HFFc6 (cell line): Measurements from ENCODE around the gene RPS8. TPM values are rescaled to one million over a fixed set of nuclear protein-coding genes. Genes with fewer than 3 reads are reported as not detected.

Source experiments
- DNase-seq: peaks from one replicate; pipeline ENCODE4 v3.0.0-alpha.2; 2018
- H3K27ac Mint-ChIP-seq: 2 replicates; pipeline ENCODE4 v1.8.0; 2020; ENCODE audit warnings: mild to moderate bottlenecking, mixed read lengths
- H3K27me3 Mint-ChIP-seq: 2 replicates; pipeline ENCODE4 v1.8.0; 2021; ENCODE audit warnings: mild to moderate bottlenecking, moderate library complexity, mixed read lengths; ENCODE audit not compliant: insufficient read depth
- H3K36me3 Mint-ChIP-seq: 2 replicates; pipeline ENCODE4 v1.8.0; 2021; ENCODE audit warnings: low read depth, mixed read lengths
- H3K4me1 Mint-ChIP-seq: 2 replicates; pipeline ENCODE4 v1.8.0; 2020; ENCODE audit warnings: low read depth, mixed read lengths
- H3K4me3 Mint-ChIP-seq: 2 replicates; pipeline ENCODE4 v1.8.0; 2020; ENCODE audit warnings: mild to moderate bottlenecking, moderate library complexity, mixed read lengths
- H3K9me3 Mint-ChIP-seq: 2 replicates; pipeline ENCODE4 v1.8.0; 2020; ENCODE audit warnings: mild to moderate bottlenecking, mixed read lengths
- CTCF ChIP-seq: fragments of 200-600 bp; sonication (generic); IDR thresholded peaks from 2 replicates; pipeline ENCODE4 v1.5.0; 2021; ENCODE audit warnings: antibody characterized with exemption, mild to moderate bottlenecking
- total RNA-seq, 6 experiments: library from RNA; stranded (reverse); fragmentation: NEBNext Ultra II Directional; extraction: Animal tissue kit (Norgen Biotek cat#: 25700); gene quantifications; 2 replicates in 1 of 6; 3 replicates in 5 of 6; pipeline ENCODE4 v1.2.3, GENCODE V29; 2021

The RPS8 gene
- total RNA-seq, 6 experiments from 2014 or later: 1,518 to 1,745 (median 1,633) TPM

GRCh38 chr1:44826375-44827196 lies 51.2 kb downstream of the RPS8 start:
- no peak overlapping the region for H3K4me3 Mint-ChIP-seq
- H3K9me3 Mint-ChIP-seq: peaks cover 5% of the 10 kb centered on the region; the same call in 1 of the 2 replicates
- no peaks in the 10 kb centered on the region for H3K36me3 Mint-ChIP-seq
- peaks cover 5% of the 10 kb centered on the region for H3K27me3 Mint-ChIP-seq
- TF ChIP-seq CTCF: no peak
- no peaks in the 10 kb centered on the region for H3K4me1 Mint-ChIP-seq
- no peak overlapping the region for H3K27ac Mint-ChIP-seq
- DNase-seq: no peak

GRCh38 chr1:44827197-44828002 lies 52.1 kb downstream of the RPS8 start:
- no peak overlapping the region for H3K27ac Mint-ChIP-seq
- H3K4me3 Mint-ChIP-seq: no peak overlapping the region
- H3K9me3 Mint-ChIP-seq: peaks cover 5% of the 10 kb centered on the region; the same call in 1 of the 2 replicates

GRCh38 chr1:44828003-44828651 lies 52.8 kb downstream of the RPS8 start:
- peaks cover 5% of the 10 kb centered on the region; the same call in 1 of the 2 replicates for H3K9me3 Mint-ChIP-seq
- no peak overlapping the region for H3K4me3 Mint-ChIP-seq
- DNase-seq: no peak
- no peak for TF ChIP-seq CTCF
- no peaks in the 10 kb centered on the region for H3K36me3 Mint-ChIP-seq
- no peaks in the 10 kb centered on the region for H3K4me1 Mint-ChIP-seq
- H3K27ac Mint-ChIP-seq: no peak overlapping the region
- peaks cover 2% of the 10 kb centered on the region for H3K27me3 Mint-ChIP-seq

More at GRCh38 chr1:44827197-44828002, 52.1 kb downstream of the RPS8 start:
- Mint-ChIP-seq H3K36me3 (no peaks in the 10 kb centered on the region), H3K27me3 (peaks cover 5% of the 10 kb centered on the region), H3K4me1 (no peaks in the 10 kb centered on the region)
- DNase-seq: no peak
- TF ChIP-seq CTCF: no peak

Other genes starting within 250 kb of the RPS8 start
- 1 to 10 TPM; 3.2 to 5.0 (median 4.4) TPM for gene TMEM53, start 101.1 kb upstream of the RPS8 start, total RNA-seq
- gene ARMH1, start 100.8 kb upstream of the RPS8 start, total RNA-seq: under 1 TPM in 4 of 6 experiments, not detected in 2; 0.14 to 0.41 (median 0.32) TPM
- not detected for gene RNU5D-1, start 44.4 kb upstream of the RPS8 start, total RNA-seq
- gene KIF2C, start 35.7 kb upstream of the RPS8 start, total RNA-seq: 10 to 100 TPM; 15.6 to 48.5 (median 43.3) TPM
- gene BEST4, start 12.6 kb downstream of the RPS8 start, total RNA-seq: under 1 TPM; 0.09 to 0.23 (median 0.12) TPM
- gene PLK3, start 24.8 kb downstream of the RPS8 start, total RNA-seq: 10 to 100 TPM; 37.1 to 44.6 (median 39.2) TPM
- gene DYNLT4, start 31.8 kb downstream of the RPS8 start, total RNA-seq: under 1 TPM in 1 of 6 experiments, not detected in 5; 0.46 TPM
- 10 to 100 TPM; 12.2 to 21.4 (median 13.9) TPM for gene BTBD19, start 33.0 kb downstream of the RPS8 start, total RNA-seq
- under 1 TPM; 0.37 to 0.81 (median 0.61) TPM for gene PTCH2, start 67.7 kb downstream of the RPS8 start, total RNA-seq
- 10 to 100 TPM; 39.2 to 45.5 (median 44.1) TPM for gene EIF2B3, start 211.1 kb downstream of the RPS8 start, total RNA-seq
- 10 to 100 TPM; 27.8 to 33.3 (median 31.5) TPM for gene HECTD3, start 235.8 kb downstream of the RPS8 start, total RNA-seq
- gene UROD, start 236.7 kb downstream of the RPS8 start, total RNA-seq: 100 to 1,000 TPM; 121 to 137 (median 128) TPM